Endodermal cell (in vitro differentiated cells): ENCODE results near the gene APOOL. TPM values are rescaled to one million over a fixed set of nuclear protein-coding genes. Genes with fewer than 3 reads are reported as not detected.

Experiments
- DNase-seq: peaks from one replicate; pipeline ENCODE4 v3.0.0-alpha.2; 2017
- H3K27ac ChIP-seq: 2 replicates; pipeline ENCODE4 v1.5.1; 2013; ENCODE audit warnings: mild to moderate bottlenecking, low read depth, low read length, moderate library complexity
- H3K27me3 ChIP-seq: 2 replicates; pipeline ENCODE4 v1.6.1; 2013; ENCODE audit warnings: mild to moderate bottlenecking, low read length, moderate library complexity; ENCODE audit not compliant: insufficient read depth, control insufficient read depth, poor library complexity, severe bottlenecking
- H3K36me3 ChIP-seq: 2 replicates; pipeline ENCODE4 v1.7.0; 2013; ENCODE audit warnings: mild to moderate bottlenecking, low read length, moderate library complexity; ENCODE audit not compliant: control insufficient read depth, insufficient read depth
- H3K4me1 ChIP-seq: one replicate; pipeline ENCODE4 v1.7.0; 2013; ENCODE audit warnings: low read length; ENCODE audit not compliant: control insufficient read depth, insufficient read depth
- H3K4me3 ChIP-seq: 2 replicates; pipeline ENCODE4 v1.5.1; 2013; ENCODE audit warnings: mild to moderate bottlenecking, low read length, moderate library complexity
- H3K9ac ChIP-seq: 2 replicates; pipeline ENCODE4 v1.6.1; 2013; ENCODE audit warnings: mild to moderate bottlenecking, low read length, moderate library complexity; ENCODE audit not compliant: poor library complexity, severe bottlenecking; ENCODE audit errors: extremely low read depth
- H3K9me3 ChIP-seq: 2 replicates; pipeline ENCODE4 v1.6.1; 2013; ENCODE audit warnings: mild to moderate bottlenecking, low read length, moderate library complexity; ENCODE audit not compliant: control insufficient read depth
- H3K27ac Mint-ChIP-seq: 2 replicates; pipeline ENCODE4 v1.8.0; 2020; ENCODE audit warnings: mixed read lengths
- H3K27me3 Mint-ChIP-seq: 2 replicates; pipeline ENCODE4 v1.8.0; 2021; ENCODE audit warnings: mild to moderate bottlenecking, mixed read lengths; ENCODE audit not compliant: insufficient read depth
- H3K36me3 Mint-ChIP-seq: 2 replicates; pipeline ENCODE4 v1.8.0; 2020; ENCODE audit warnings: low read depth, mixed read lengths
- H3K4me1 Mint-ChIP-seq: 2 replicates; pipeline ENCODE4 v1.8.0; 2020; ENCODE audit warnings: mixed read lengths
- H3K4me3 Mint-ChIP-seq: 2 replicates; pipeline ENCODE4 v1.8.0; 2020; ENCODE audit warnings: mild to moderate bottlenecking, moderate library complexity, mixed read lengths
- H3K9me3 Mint-ChIP-seq: 2 replicates; pipeline ENCODE4 v1.8.0; 2020; ENCODE audit warnings: mild to moderate bottlenecking, mixed read lengths
- CTCF ChIP-seq: fragments of 200-600 bp; sonication (generic); conservative IDR thresholded peaks from 2 replicates; pipeline ENCODE4 v1.5.0; 2021; ENCODE audit warnings: antibody characterized with exemption, mild to moderate bottlenecking
- WGBS, 2 experiments: methylation state at CpG; one replicate each; pipeline versions ENCODE4 v1.1.5 to v1.1.7; 2013; ENCODE audit warnings: missing lambda C conversion rate in 2 of 2, mixed read lengths in 1 of 2; ENCODE audit not compliant: insufficient coverage in 1 of 2, insufficient read length in 1 of 2; 5-methylcytosine and 5-hydroxymethylcytosine counted together
- total RNA-seq, 2 donors: library from RNA; stranded (reverse); fragmentation: NEBNext Ultra II Directional in 1 of 2; extraction: Animal tissue kit (Norgen Biotek cat#: 25700) in 1 of 2; gene quantifications; 2 replicates in 1 of 2; 3 replicates in 1 of 2; pipeline ENCODE4 v1.2.1, GENCODE V29; 2021

Gene APOOL
- total RNA-seq, 2 donors from 2014 or later, result 14.3 to 14.8 TPM

DNA sequence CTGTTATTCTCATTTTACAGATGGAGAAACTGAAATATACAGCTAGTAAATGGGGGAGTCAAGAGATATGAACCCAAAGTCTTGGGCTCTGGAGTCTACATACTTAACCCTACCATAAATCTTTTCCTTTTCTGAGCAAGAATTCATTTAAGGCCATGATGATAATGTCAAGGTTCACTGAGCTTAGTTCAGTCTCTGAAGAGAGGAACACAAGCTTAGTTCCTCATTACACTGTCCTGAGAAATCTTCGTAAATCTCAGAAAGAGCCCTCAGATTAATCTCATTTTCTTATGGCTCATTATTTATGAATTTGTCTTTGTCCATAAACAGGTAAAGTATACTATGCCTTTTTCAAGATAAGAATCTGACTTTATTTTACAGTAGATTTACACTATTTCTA is 135.7 kb downstream of the APOOL start:
- Histone ChIP-seq H3K27me3 (no peaks in the 10 kb centered on the region), H3K4me3 (no peak overlapping the region), H3K9me3 (no peaks in the 10 kb centered on the region), H3K4me1 (no peaks in the 10 kb centered on the region), H3K36me3 (no peaks in the 10 kb centered on the region), H3K27ac (no peak overlapping the region), H3K9ac (no peak overlapping the region)
- no peaks in the 10 kb centered on the region for H3K27me3 Mint-ChIP-seq
- H3K9me3 Mint-ChIP-seq, result peaks cover 28% of the 10 kb centered on the region
- no peak overlapping the region for H3K27ac Mint-ChIP-seq
- DNase-seq, result no peak
- no peak for TF ChIP-seq CTCF
- H3K4me1 Mint-ChIP-seq, result no peaks in the 10 kb centered on the region
- no peaks in the 10 kb centered on the region for H3K36me3 Mint-ChIP-seq
- no peak overlapping the region for H3K4me3 Mint-ChIP-seq
- WGBS, 2 experiments, result no CpG with 5 or more reads among the region's 1 CpG

DNA sequence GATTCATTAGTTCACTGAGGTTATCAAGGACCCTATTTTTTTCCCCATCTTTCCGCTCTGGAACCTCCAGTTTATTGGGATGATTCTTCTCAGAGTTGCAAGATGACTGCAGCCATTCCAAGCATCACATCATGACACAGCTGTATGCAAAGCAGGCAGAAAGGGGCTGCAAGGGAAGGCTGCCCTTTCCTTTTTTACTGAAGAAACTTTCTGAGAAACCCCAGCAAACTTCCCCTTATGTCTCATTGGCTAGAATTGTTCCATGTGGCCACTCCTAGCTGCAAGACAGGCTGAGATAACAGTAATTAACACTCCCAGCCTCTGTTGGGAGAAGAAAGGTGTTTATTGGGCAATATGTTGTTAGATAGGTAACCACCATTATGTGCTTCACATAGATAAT is 137.3 kb downstream of the APOOL start:
- Histone ChIP-seq H3K4me1 (no peaks in the 10 kb centered on the region), H3K4me3 (no peak overlapping the region), H3K9me3 (no peaks in the 10 kb centered on the region), H3K9ac (no peak overlapping the region), H3K36me3 (no peaks in the 10 kb centered on the region), H3K27me3 (no peaks in the 10 kb centered on the region), H3K27ac (no peak overlapping the region)
- no peaks in the 10 kb centered on the region for H3K36me3 Mint-ChIP-seq
- H3K4me1 Mint-ChIP-seq, result no peaks in the 10 kb centered on the region
- WGBS, 2 experiments, result 93% methylated on average over 1 of the region's 1 CpG; no CpG with 5 or more reads in 1 of the 2 experiments
- TF ChIP-seq CTCF, result no peak
- H3K27ac Mint-ChIP-seq, result no peak overlapping the region
- H3K27me3 Mint-ChIP-seq, result no peaks in the 10 kb centered on the region
- no peak for DNase-seq
- H3K4me3 Mint-ChIP-seq, result no peak overlapping the region
- peaks cover 29% of the 10 kb centered on the region for H3K9me3 Mint-ChIP-seq

Other genes starting within 250 kb of the APOOL start
- under 1 TPM; 0.29 to 0.58 TPM for gene SATL1, start 239.9 kb downstream of the APOOL start, total RNA-seq
- gene ZNF711, start 240.1 kb downstream of the APOOL start, total RNA-seq, result 10 to 100 TPM; 21.7 to 24.2 TPM